Adrenal gland (tissue), 5 donors: ENCODE results near the gene SHD.
"Not testable (repeated sequence)": the region's sequence is repeated elsewhere in the genome, so short reads cannot be mapped to it uniquely, and the experiment has no call there.

Source experiments
- CTCF ChIP-seq, 6 experiments: fragments of 450-650 bp in 4 of 6; fragments of 200-600 bp in 2 of 6; sonication (generic) in 1 of 6; IDR thresholded peaks; 1 replicate in 5 of 6; 2 replicates in 1 of 6; pipeline versions ENCODE4 v1.5.1 to v1.8.0; 2016 to 2021; ENCODE audit warnings: antibody characterized with exemption in 6 of 6, mild to moderate bottlenecking in 2 of 6, moderate library complexity in 1 of 6
- POLR2A ChIP-seq, 2 donors: fragments of 450-650 bp; IDR thresholded peaks; one replicate each; pipeline ENCODE4 v1.6.1; 2017; ENCODE audit warnings: antibody characterized with exemption in 2 of 2, mild to moderate bottlenecking in 2 of 2, moderate library complexity in 1 of 2
- donor health status: DM: no; HTN: no; CAD: no.

DNA sequence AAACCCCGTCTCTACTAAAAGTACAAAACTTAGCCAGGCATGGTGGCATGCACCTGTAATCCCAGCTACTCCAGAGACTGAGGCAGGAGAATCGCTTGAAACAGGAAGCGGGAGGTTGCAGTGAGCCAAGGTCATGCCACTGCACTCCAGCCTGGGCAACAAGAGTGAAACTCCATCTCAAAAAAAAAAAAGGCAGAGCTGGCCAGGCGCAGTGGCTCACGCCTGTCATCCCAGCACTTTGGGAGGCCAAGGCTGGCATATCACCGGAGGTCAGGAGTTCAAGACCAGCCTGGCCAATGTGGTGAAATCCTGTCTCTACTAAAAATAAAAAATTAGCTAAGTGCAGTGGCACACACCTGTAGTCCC is 4.8 kb upstream of the SHD start:
- TF ChIP-seq CTCF, POLR2A (IDR thresholded peaks at IDR 0.05): not testable (repeated sequence)
